H1 (cell line): ENCODE data around the gene MAP2K5. TPM values are rescaled to one million over a fixed set of nuclear protein-coding genes. Genes with fewer than 3 reads are reported as not detected.

Experiments
- CTCF ChIA-PET: fragments of 300-600 bp; sonication (Branson Sonifier 250); formaldehyde crosslinking; loops from one replicate; lab custom pipeline; 2021; ENCODE audit not compliant: partially characterized antibody; lab: Charles Lee
- POLR2A ChIA-PET: fragments of 300-600 bp; sonication (Branson Sonifier 250); formaldehyde crosslinking; loops from one replicate; lab custom pipeline; 2021; ENCODE audit warnings: inconsistent platforms; ENCODE audit not compliant: partially characterized antibody; lab: Charles Lee
- DNase-seq, 2 experiments: peaks; one replicate each; pipeline versions ENCODE4 v3.0.0 to v3.0.0-alpha.2; 2010 to 2022; ENCODE audit warnings: low spot score in 2 of 2, low read depth in 1 of 2, mixed read lengths in 1 of 2
- FAIRE-seq: peaks from 2 replicates; lab custom pipeline; 2011; peaks lifted over from hg19 to GRCh38; lab: Jason Lieb, UNC
- H2AFZ ChIP-seq: 2 replicates; pipeline ENCODE4 v1.8.1; 2012; ENCODE audit warnings: low read length, inconsistent platforms
- H2AK5ac ChIP-seq: 2 replicates; pipeline ENCODE4 v1.6.1; 2013; ENCODE audit warnings: low read depth, low read length
- H2BK120ac ChIP-seq: replicated peaks from 2 replicates; pipeline ENCODE3; 2013; ENCODE audit warnings: low read depth, low read length, inconsistent platforms
- H2BK12ac ChIP-seq: 2 replicates; pipeline ENCODE4 v1.6.1; 2013; ENCODE audit warnings: low read depth, low read length
- H2BK15ac ChIP-seq: 2 replicates; pipeline ENCODE4 v1.6.1; 2013; ENCODE audit warnings: low read length
- H2BK20ac ChIP-seq: 2 replicates; pipeline ENCODE4 v1.6.1; 2013; ENCODE audit warnings: low read length
- H2BK5ac ChIP-seq: 2 replicates; pipeline ENCODE4 v1.6.1; 2013; ENCODE audit warnings: low read depth, low read length
- H3K14ac ChIP-seq: 2 replicates; pipeline ENCODE4 v1.6.1; 2013; ENCODE audit warnings: inconsistent platforms; ENCODE audit not compliant: insufficient read length
- H3K18ac ChIP-seq: 2 replicates; pipeline ENCODE4 v1.6.1; 2013; ENCODE audit warnings: low read length; ENCODE audit errors: extremely low read depth
- H3K23ac ChIP-seq: 2 replicates; pipeline ENCODE4 v1.6.1; 2013; ENCODE audit warnings: inconsistent platforms; ENCODE audit not compliant: insufficient read length
- H3K23me2 ChIP-seq: 2 replicates; pipeline ENCODE4 v1.6.1; 2013; ENCODE audit warnings: low read depth, low read length
- H3K27ac ChIP-seq: 2 replicates; pipeline ENCODE4 v1.6.1; 2011; ENCODE audit warnings: low read depth, low read length, inconsistent platforms
- H3K27me3 ChIP-seq, 4 experiments: replicated peaks in 1 of 4; 1 replicate in 1 of 4; 2 replicates in 3 of 4; pipeline versions ENCODE4 v1.6.1 to v1.8.1; 2011 to 2013; ENCODE audit warnings: low read length in 3 of 4, mild to moderate bottlenecking in 3 of 4, inconsistent platforms in 2 of 4, mixed read lengths in 2 of 4, moderate library complexity in 1 of 4; ENCODE audit not compliant: control insufficient read depth in 3 of 4, insufficient read depth in 3 of 4; ENCODE audit errors: extremely low read depth in 1 of 4
- H3K36me3 ChIP-seq, 4 experiments: 2 replicates each; pipeline versions ENCODE4 v1.6.1 to v1.8.1; 2011 to 2013; ENCODE audit warnings: mild to moderate bottlenecking in 4 of 4, low read length in 3 of 4, moderate library complexity in 2 of 4, control low read depth in 1 of 4, inconsistent platforms in 1 of 4; ENCODE audit not compliant: insufficient read depth in 4 of 4, control insufficient read depth in 2 of 4
- H3K4ac ChIP-seq: replicated peaks from 2 replicates; pipeline ENCODE3; 2013; ENCODE audit warnings: low read length, low read depth, mixed read lengths, inconsistent platforms; ENCODE audit not compliant: insufficient read length
- H3K4me1 ChIP-seq, 4 experiments: replicated peaks in 1 of 4; 1 replicate in 1 of 4; 2 replicates in 3 of 4; pipeline versions ENCODE4 v1.6.1 to v1.8.1; 2011 to 2013; ENCODE audit warnings: low read length in 3 of 4, inconsistent platforms in 2 of 4, mixed read lengths in 1 of 4; ENCODE audit not compliant: insufficient read depth in 4 of 4, control insufficient read depth in 3 of 4
- H3K4me2 ChIP-seq, 2 experiments: 2 replicates each; pipeline versions ENCODE4 v1.6.1 to v1.8.1; 2011 to 2013; ENCODE audit warnings: low read depth in 2 of 2, low read length in 2 of 2, control low read depth in 1 of 2, inconsistent platforms in 1 of 2, mild to moderate bottlenecking in 1 of 2; ENCODE audit not compliant: insufficient read depth in 1 of 2
- H3K4me3 ChIP-seq, 4 experiments: fragments of 200-600, 300-600 bp in 1 of 4; sonication (generic), shearing (Covaris generic), sonication (Bioruptor Twin) in 1 of 4; 2 replicates each; pipeline versions ENCODE4 v1.5.1 to v1.8.1; 2011 to 2016; ENCODE audit warnings: low read length in 4 of 4, low read depth in 3 of 4, control low read depth in 2 of 4, inconsistent platforms in 2 of 4, mild to moderate bottlenecking in 2 of 4, mixed read lengths in 1 of 4, moderate library complexity in 1 of 4; ENCODE audit not compliant: insufficient read depth in 2 of 4; ENCODE audit errors: extremely low read depth in 1 of 4
- H3K56ac ChIP-seq: replicated peaks from 2 replicates; pipeline ENCODE3; 2013; ENCODE audit warnings: low read depth, mild to moderate bottlenecking, mixed read lengths, low read length, inconsistent platforms; ENCODE audit not compliant: insufficient read length
- H3K79me1 ChIP-seq: 2 replicates; pipeline ENCODE4 v1.6.1; 2013; ENCODE audit warnings: low read depth, low read length, control low read depth
- H3K79me2 ChIP-seq, 2 experiments: 2 replicates each; pipeline versions ENCODE4 v1.6.1 to v1.8.1; 2012 to 2013; ENCODE audit warnings: low read length in 2 of 2, mild to moderate bottlenecking in 2 of 2, inconsistent platforms in 1 of 2; ENCODE audit not compliant: insufficient read depth in 2 of 2, control insufficient read depth in 1 of 2
- H3K9ac ChIP-seq, 4 experiments: replicated peaks in 1 of 4; 1 replicate in 1 of 4; 2 replicates in 3 of 4; pipeline versions ENCODE4 v1.6.1 to v1.8.1; 2011 to 2013; ENCODE audit warnings: low read depth in 3 of 4, low read length in 3 of 4, control low read depth in 2 of 4, mild to moderate bottlenecking in 2 of 4, moderate library complexity in 2 of 4, inconsistent platforms in 1 of 4; ENCODE audit errors: extremely low read depth in 1 of 4
- H3K9me3 ChIP-seq, 2 experiments: 2 replicates each; pipeline versions ENCODE4 v1.6.1 to v1.8.1; 2012 to 2013; ENCODE audit warnings: mild to moderate bottlenecking in 2 of 2, moderate library complexity in 2 of 2, control low read depth in 1 of 2, inconsistent platforms in 1 of 2, low read depth in 1 of 2, low read length in 1 of 2, mixed read lengths in 1 of 2; ENCODE audit not compliant: insufficient read depth in 2 of 2
- H4K20me1 ChIP-seq, 2 experiments: replicated peaks in 1 of 2; 2 replicates each; pipeline versions ENCODE3 to v1.8.1; 2011 to 2013; ENCODE audit warnings: inconsistent platforms in 2 of 2, low read length in 2 of 2, mild to moderate bottlenecking in 1 of 2; ENCODE audit not compliant: insufficient read depth in 2 of 2, control insufficient read depth in 1 of 2
- H4K5ac ChIP-seq: 2 replicates; pipeline ENCODE4 v1.6.1; 2013; ENCODE audit warnings: low read length, low read depth, mixed read lengths, inconsistent platforms; ENCODE audit not compliant: insufficient read length
- H4K8ac ChIP-seq: 2 replicates; pipeline ENCODE4 v1.8.0; 2013; ENCODE audit warnings: mild to moderate bottlenecking, moderate library complexity, low read length, inconsistent platforms; ENCODE audit not compliant: insufficient read depth; ENCODE audit errors: extremely low read depth
- H4K91ac ChIP-seq: replicated peaks from 2 replicates; pipeline ENCODE3; 2013; ENCODE audit warnings: low read length, mixed read lengths, inconsistent platforms; ENCODE audit not compliant: insufficient read length
- EZH2 ChIP-seq: fragments of 200-600 bp; sonication (generic); IDR thresholded peaks from 2 replicates; pipeline ENCODE4 v1.7.1; 2012; ENCODE audit warnings: low read depth, mild to moderate bottlenecking, moderate library complexity, low read length, inconsistent platforms; ENCODE audit not compliant: severe bottlenecking
- KDM4A ChIP-seq: IDR thresholded peaks from one replicate; pipeline ENCODE4 v1.7.1; 2012; ENCODE audit warnings: low read depth, mild to moderate bottlenecking, moderate library complexity, low read length, inconsistent platforms; ENCODE audit not compliant: severe bottlenecking
- SUZ12 ChIP-seq: fragments of 200-600 bp; sonication (generic); IDR thresholded peaks from 2 replicates; pipeline ENCODE4 v1.6.1; 2012; ENCODE audit warnings: mild to moderate bottlenecking, inconsistent platforms, low read length, moderate library complexity, mixed read lengths
- TAF7 ChIP-seq: optimal IDR thresholded peaks from 2 replicates; pipeline ENCODE3; 2011; ENCODE audit warnings: low read depth, mild to moderate bottlenecking, inconsistent platforms, low read length, moderate library complexity, borderline replicate concordance
- WGBS, 2 experiments: shearing (Covaris generic) in 1 of 2; methylation state at CpG; one replicate each; pipeline versions ENCODE4 v1.1.6 to v1.1.7; 2013 to 2015; ENCODE audit warnings: low lambda C conversion rate in 2 of 2, mixed read lengths in 2 of 2, inconsistent platforms in 1 of 2, low coverage in 1 of 2, missing lambda C conversion rate in 1 of 2; ENCODE audit not compliant: insufficient replicate concordance in 2 of 2, insufficient coverage in 1 of 2, insufficient read length in 1 of 2; ENCODE audit errors: extremely low coverage in 1 of 2, missing lambda C conversion rate in 1 of 2; 5-methylcytosine and 5-hydroxymethylcytosine counted together
- polyA plus RNA-seq, 7 experiments: library from polyadenylated mRNA; depleted of rRNA in 3 of 7; stranded (reverse) in 5 of 7; unstranded in 2 of 7; fragments of >200 nt in 5 of 7; fragments of 200-250 nt in 2 of 7; gene quantifications; 1 replicate in 5 of 7; 2 replicates in 1 of 7; 4 replicates in 1 of 7; pipeline versions ENCODE4 v1.2.1 to v1.2.3, GENCODE V29; 2011 to 2013; ENCODE audit warnings: missing spikeins in 2 of 7, mixed read lengths in 2 of 7
- total RNA-seq: library from RNA; stranded (reverse); fragmentation: NEBNext Ultra II Directional; extraction: Animal tissue kit (Norgen Biotek cat#: 25700); gene quantifications from 2 replicates; pipeline ENCODE4 v1.2.1, GENCODE V29; 2021

MAP2K5 gene
- total and polyA plus RNA-seq, 2 of the 8 experiments (the other 6 are each of a cell fraction or from before 2014, with no cell fraction given) = 4.4 to 15.8 TPM

- Histone ChIP-seq H3K79me2 (no peaks in the 10 kb centered on the region), H3K4me3 (peak overlapping the region in 3 of 4 experiments; percentile 11 to 50 (median 18); a peak in 4 of 8 replicates)
These were observed 280.2 kb downstream of the MAP2K5 start for GRCh38 chr15:67822537-67823313.

More at GRCh38 chr15:67822537-67823313, 280.2 kb downstream of the MAP2K5 start:
- Histone ChIP-seq H3K56ac (no peak overlapping the region), H3K14ac (no peak overlapping the region), H2BK120ac (no peak overlapping the region), H3K4ac (no peak overlapping the region), H2BK12ac (0 out of 2 replicates have a peak overlapping the region, but pooled peaks have one; percentile 0), H2BK5ac (no peak overlapping the region), H3K9ac (no peak overlapping the region), H3K9me3 (peaks cover 0 to 4% of the 10 kb centered on the region in 2 experiments; a peak in 1 of 4 replicates), H3K79me1 (no peaks in the 10 kb centered on the region), H2BK15ac (no peak overlapping the region), H3K23me2 (peaks cover 11% of the 10 kb centered on the region; the same call in 1 of the 2 replicates), H3K4me1 (peaks cover 2 to 54% (median 39%) of the 10 kb centered on the region in 4 experiments), H3K27ac (no peak overlapping the region), H2AFZ (no peak overlapping the region), H3K36me3 (peaks cover 0 to 17% (median 0%) of the 10 kb centered on the region in 4 experiments; a peak in 1 of 8 replicates), H2BK20ac (no peak overlapping the region), H3K4me2 (peak overlapping the region; percentile 69 to 73), H2AK5ac (no peak overlapping the region), H4K5ac (no peak overlapping the region), H3K18ac (no peak overlapping the region), H4K91ac (no peak overlapping the region)
- FAIRE-seq = no peak
- ChIA-PET CTCF (interaction anchor here (0.5 to 2.0 kb wide), 5 partner anchors 8 to 366 kb away, joined by 3 to 7 read pairs (median 3); no protein-coding TSS in a partner anchor), POLR2A (interaction anchor here (0.6 to 5.0 kb wide), 5 partner anchors 9 to 54 kb away, joined by 3 to 24 read pairs (median 5); no protein-coding TSS in a partner anchor)
- peak in 1 of 2 experiments; percentile 79 for DNase-seq
- TF ChIP-seq EZH2 (peak; percentile 15), SUZ12 (peak; percentile 23), KDM4A (no peak), TAF7 (no peak)
- TF ChIP-seq, all 59 proteins: peak for 2
- 7% methylated on average over 16 of the region's 46 CpGs; no CpG with 5 or more reads in 1 of the 2 experiments for WGBS, 2 experiments
- Histone ChIP-seq H3K23ac (no peak overlapping the region), H3K27me3 (peaks cover 89 to 99% (median 98%) of the 10 kb centered on the region in 4 experiments), H4K20me1 (peaks cover 30 to 32% of the 10 kb centered on the region in 2 experiments), H4K8ac (no peak overlapping the region; the same call in 1 of the 2 replicates)
